Spleen (tissue), 7 donors: ENCODE measurements around the gene SPHK2.

Experiments used
- POLR2A ChIP-seq, 3 donors: fragments of 450-650 bp; IDR thresholded peaks; one replicate each; pipeline ENCODE4 v1.5.1; 2017; ENCODE audit warnings: antibody characterized with exemption in 3 of 3, mild to moderate bottlenecking in 1 of 3
- TF ChIP-seq, protein P1 (sequence below), 11 experiments: fragments of 200-600 bp in 7 of 11; fragments of 450-650 bp in 4 of 11; sonication (generic) in 4 of 11; IDR thresholded peaks in 8 of 11; conservative IDR thresholded peaks in 3 of 11; 1 replicate in 7 of 11; 2 replicates in 4 of 11; pipeline versions ENCODE4 v1.4.0 to v1.8.0; 2016 to 2021; ENCODE audit warnings: antibody characterized with exemption in 11 of 11, inconsistent platforms in 4 of 11, mild to moderate bottlenecking in 1 of 11
- donor health status: DM: no; HTN: no; CAD: no; lungs with moderate emphysema.
- donor health status: DM: no; HTN: no; CAD: no.
- donor health status: DM: no; HTN: no; CAD: no.

DNA sequence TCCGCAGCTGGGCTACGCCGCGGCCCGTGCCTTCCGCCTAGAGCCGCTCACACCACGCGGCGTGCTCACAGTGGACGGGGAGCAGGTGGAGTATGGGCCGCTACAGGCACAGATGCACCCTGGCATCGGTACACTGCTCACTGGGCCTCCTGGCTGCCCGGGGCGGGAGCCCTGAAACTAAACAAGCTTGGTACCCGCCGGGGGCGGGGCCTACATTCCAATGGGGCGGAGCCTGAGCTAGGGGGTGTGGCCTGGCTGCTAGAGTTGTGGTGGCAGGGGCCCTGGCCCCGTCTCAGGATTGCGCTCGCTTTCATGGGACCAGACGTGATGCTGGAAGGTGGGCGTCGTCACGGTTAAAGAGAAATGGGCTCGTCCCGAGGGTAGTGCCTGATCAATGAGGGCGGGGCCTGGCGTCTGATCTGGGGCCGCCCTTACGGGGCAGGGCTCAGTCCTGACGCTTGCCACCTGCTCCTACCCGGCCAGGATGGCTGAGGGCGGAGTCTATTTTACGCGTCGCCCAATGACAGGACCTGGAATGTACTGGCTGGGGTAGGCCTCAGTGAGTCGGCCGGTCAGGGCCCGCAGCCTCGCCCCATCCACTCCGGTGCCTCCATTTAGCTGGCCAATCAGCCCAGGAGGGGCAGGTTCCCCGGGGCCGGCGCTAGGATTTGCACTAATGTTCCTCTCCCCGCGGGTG lies 10.4 kb downstream of the SPHK2 start:
- TF ChIP-seq, protein P1, sequence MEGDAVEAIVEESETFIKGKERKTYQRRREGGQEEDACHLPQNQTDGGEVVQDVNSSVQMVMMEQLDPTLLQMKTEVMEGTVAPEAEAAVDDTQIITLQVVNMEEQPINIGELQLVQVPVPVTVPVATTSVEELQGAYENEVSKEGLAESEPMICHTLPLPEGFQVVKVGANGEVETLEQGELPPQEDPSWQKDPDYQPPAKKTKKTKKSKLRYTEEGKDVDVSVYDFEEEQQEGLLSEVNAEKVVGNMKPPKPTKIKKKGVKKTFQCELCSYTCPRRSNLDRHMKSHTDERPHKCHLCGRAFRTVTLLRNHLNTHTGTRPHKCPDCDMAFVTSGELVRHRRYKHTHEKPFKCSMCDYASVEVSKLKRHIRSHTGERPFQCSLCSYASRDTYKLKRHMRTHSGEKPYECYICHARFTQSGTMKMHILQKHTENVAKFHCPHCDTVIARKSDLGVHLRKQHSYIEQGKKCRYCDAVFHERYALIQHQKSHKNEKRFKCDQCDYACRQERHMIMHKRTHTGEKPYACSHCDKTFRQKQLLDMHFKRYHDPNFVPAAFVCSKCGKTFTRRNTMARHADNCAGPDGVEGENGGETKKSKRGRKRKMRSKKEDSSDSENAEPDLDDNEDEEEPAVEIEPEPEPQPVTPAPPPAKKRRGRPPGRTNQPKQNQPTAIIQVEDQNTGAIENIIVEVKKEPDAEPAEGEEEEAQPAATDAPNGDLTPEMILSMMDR (IDR thresholded peaks at IDR 0.05 in 8 of 11, conservative IDR thresholded peaks at IDR 0.05 in 3 of 11): no peak
- no peak for TF ChIP-seq POLR2A (IDR thresholded peaks at IDR 0.05)
